Mucosa of descending colon (tissue), 3 donors: ENCODE measurements around the gene SETSIP. TPM values are rescaled to one million over a fixed set of nuclear protein-coding genes. Genes with fewer than 3 reads are reported as not detected.
"Not testable (repeated sequence)": the region's sequence is repeated elsewhere in the genome, so short reads cannot be mapped to it uniquely, and the experiment has no call there.

Experiments
- ATAC-seq: fragments of 200-7000 bp; cut with Tn5 transposase; one replicate; pipeline ENCODE4 v1.9.1; 2020; ENCODE audit warnings: mild to moderate bottlenecking, moderate library complexity
- DNase-seq, 3 donors: peaks; one replicate each; pipeline ENCODE4 v3.0.0-alpha.2; 2020
- H3K36me3 ChIP-seq: fragments of 200-600 bp; one replicate; pipeline ENCODE4 v1.8.0; 2021; ENCODE audit warnings: low read depth, mild to moderate bottlenecking
- H3K4me1 ChIP-seq: fragments of 200-600 bp; one replicate; pipeline ENCODE4 v1.8.0; 2021; ENCODE audit warnings: low read depth, mild to moderate bottlenecking
- H3K4me3 ChIP-seq: fragments of 200-600 bp; one replicate; pipeline ENCODE4 v1.8.0; 2021; ENCODE audit warnings: mild to moderate bottlenecking
- H3K9me3 ChIP-seq: fragments of 200-600 bp; one replicate; pipeline ENCODE4 v1.8.0; 2021; ENCODE audit warnings: mild to moderate bottlenecking
- intact Hi-C, 2 donors: fragments of 100-400 bp; cut with DNase I in 1 of 2; cut with micrococcal nuclease in 1 of 2; formaldehyde crosslinking; loops; one replicate each; pipeline versions ENCODE4 v1.11.0 to v1.11.1; 2022; cut with DNase I, micrococcal nuclease
- total RNA-seq, 3 donors: library from RNA; stranded (reverse); fragmentation: NEBNext Ultra II Directional in 2 of 3; extraction: Animal tissue kit (Norgen Biotek cat#: 25700) in 2 of 3; gene quantifications; one replicate each; pipeline versions ENCODE4 v1.2.1 to v1.2.4, GENCODE V29; 2021 to 2023
- TF ChIP-seq, protein P1 (sequence below): fragments of 200-600 bp; IDR thresholded peaks from one replicate; pipeline ENCODE4 v1.8.0; 2022; ENCODE audit warnings: antibody characterized with exemption, mild to moderate bottlenecking
- donor health status: DM: no; HTN: no; CAD: no; lungs with moderate emphysema.
- donor health status: DM: no; HTN: no; CAD: no.
- donor health status: DM: no; HTN: yes; CAD: no.

Gene SETSIP
- total RNA-seq, 3 donors from 2014 or later = not detected

- TF ChIP-seq, protein P1, sequence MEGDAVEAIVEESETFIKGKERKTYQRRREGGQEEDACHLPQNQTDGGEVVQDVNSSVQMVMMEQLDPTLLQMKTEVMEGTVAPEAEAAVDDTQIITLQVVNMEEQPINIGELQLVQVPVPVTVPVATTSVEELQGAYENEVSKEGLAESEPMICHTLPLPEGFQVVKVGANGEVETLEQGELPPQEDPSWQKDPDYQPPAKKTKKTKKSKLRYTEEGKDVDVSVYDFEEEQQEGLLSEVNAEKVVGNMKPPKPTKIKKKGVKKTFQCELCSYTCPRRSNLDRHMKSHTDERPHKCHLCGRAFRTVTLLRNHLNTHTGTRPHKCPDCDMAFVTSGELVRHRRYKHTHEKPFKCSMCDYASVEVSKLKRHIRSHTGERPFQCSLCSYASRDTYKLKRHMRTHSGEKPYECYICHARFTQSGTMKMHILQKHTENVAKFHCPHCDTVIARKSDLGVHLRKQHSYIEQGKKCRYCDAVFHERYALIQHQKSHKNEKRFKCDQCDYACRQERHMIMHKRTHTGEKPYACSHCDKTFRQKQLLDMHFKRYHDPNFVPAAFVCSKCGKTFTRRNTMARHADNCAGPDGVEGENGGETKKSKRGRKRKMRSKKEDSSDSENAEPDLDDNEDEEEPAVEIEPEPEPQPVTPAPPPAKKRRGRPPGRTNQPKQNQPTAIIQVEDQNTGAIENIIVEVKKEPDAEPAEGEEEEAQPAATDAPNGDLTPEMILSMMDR = no peak
- Histone ChIP-seq H3K4me1 (peaks cover 3% of the 10 kb centered on the region), H3K36me3 (no peaks in the 10 kb centered on the region), H3K4me3 (no peak overlapping the region), H3K9me3 (no peaks in the 10 kb centered on the region)
- ATAC-seq (no peak), DNase-seq (no peak)
- intact Hi-C loops = no loop called here
These were observed 43.7 kb downstream of the SETSIP start for GRCh38 chr1:92031281-92032110.

DNA sequence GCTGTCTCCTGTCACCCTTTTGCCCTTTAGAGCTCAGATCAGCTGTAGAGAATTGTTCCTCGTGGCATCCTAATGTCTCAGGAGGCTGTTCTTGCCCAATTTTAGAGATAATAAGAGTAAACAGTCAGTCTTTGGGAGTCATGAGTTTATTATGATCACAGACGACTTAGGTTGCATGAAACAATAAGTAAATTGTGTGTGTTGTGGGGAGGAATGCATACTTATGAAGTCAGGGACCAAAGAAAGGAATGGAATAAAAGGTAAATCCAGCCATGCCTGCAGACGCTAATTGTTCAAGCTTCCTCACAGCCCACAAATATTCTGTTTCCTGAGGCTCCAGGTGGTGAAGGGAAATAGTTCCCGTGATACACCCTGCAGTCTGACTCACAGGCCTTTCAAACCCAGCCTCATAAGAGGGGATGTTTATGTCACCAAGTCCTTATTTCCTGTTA, 44.5 kb downstream of the SETSIP start:
- Histone ChIP-seq H3K4me1 (peaks cover 3% of the 10 kb centered on the region), H3K9me3 (no peaks in the 10 kb centered on the region), H3K4me3 (no peak overlapping the region), H3K36me3 (no peaks in the 10 kb centered on the region)
- intact Hi-C loops = no loop called here
- TF ChIP-seq, protein P1 = no peak
- ATAC-seq = peak; percentile 71
- no peak for DNase-seq

DNA sequence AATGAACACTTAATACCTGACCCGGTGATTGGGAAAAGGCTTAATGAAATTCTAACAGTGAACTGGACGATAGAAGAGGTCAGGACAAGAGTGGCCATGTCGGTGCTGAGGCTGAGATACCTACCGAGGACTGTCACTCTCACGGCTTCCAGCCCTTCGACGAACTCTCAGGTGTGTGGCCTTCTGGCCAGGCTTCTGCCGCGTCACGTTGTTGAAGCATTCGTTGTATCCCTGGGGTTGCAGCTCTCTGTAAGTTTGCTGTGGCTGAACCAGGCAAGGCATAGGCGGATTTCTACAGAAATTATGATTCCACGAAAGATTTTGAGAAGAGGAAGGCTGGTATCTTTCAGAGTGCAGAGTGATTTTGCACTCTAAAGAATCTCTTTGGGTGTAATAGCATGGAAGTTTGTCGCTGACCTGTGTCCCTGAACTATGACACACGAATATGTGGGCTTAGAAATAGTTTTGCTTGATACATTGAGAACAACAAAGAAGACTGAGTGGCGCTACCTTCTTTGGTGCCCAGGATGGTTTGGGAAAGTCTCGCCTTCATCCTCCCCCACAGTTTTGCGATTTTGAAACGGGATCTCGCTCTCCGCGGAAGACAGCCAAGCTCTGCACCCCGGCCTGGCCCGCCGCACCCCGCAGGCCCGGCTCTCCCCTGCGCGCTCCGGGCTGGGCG, 45.8 kb downstream of the SETSIP start:
- H3K9me3 ChIP-seq = no peaks in the 10 kb centered on the region
- no peaks in the 10 kb centered on the region for H3K36me3 ChIP-seq
- DNase-seq (no peak), ATAC-seq (no peak)
- peaks cover 3% of the 10 kb centered on the region for H3K4me1 ChIP-seq
- TF ChIP-seq, protein P1 = no peak
- H3K4me3 ChIP-seq = no peak overlapping the region
- intact Hi-C loops = no loop called here

DNA sequence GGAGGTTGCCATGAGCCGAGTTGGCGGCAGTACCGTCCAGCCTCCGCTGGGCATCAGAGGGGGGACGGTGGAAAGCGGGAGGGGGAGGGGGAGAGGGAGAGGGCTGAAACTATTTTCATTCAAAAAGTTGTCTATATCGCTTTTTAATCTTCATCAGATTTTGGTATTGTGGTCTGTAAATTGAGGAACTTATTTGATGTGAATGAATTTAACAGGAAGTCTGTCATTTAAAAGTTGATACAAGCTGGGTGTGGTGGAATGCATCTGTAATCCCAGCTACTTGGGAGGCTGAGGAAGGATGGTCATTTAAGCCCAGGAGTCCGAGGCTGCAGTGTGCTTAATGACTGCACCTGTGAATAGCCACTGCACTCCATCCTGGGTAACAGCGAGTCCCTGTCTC, 48.4 kb downstream of the SETSIP start:
- intact Hi-C loops = no loop called here
- no peaks in the 10 kb centered on the region for H3K36me3 ChIP-seq
- H3K4me1 ChIP-seq = peaks cover 3% of the 10 kb centered on the region
- DNase-seq (no peak), ATAC-seq (no peak)
- H3K4me3 ChIP-seq = no peak overlapping the region
- H3K9me3 ChIP-seq = no peaks in the 10 kb centered on the region
- TF ChIP-seq, protein P1 = no peak

GRCh38 chr1:92026042-92026441, 49.2 kb downstream of the SETSIP start:
- H3K9me3 ChIP-seq, ATAC-seq, intact Hi-C loops, H3K4me1 ChIP-seq, H3K4me3 ChIP-seq, DNase-seq, H3K36me3 ChIP-seq: not testable (repeated sequence)

Other genes with a start within 250 kb of the SETSIP start
- 10 to 100 TPM; 11.6 to 89.7 (median 21.1) TPM for gene TGFBR3, start 189.3 kb downstream of the SETSIP start, total RNA-seq
- gene BRDT, start 126.0 kb downstream of the SETSIP start, total RNA-seq = not detected
- under 1 TPM in 1 of 3 donors, not detected in 2; 0.60 TPM for gene EPHX4, start 45.4 kb downstream of the SETSIP start, total RNA-seq
- gene BTBD8, start 4.9 kb upstream of the SETSIP start, total RNA-seq = 1 to 10 TPM; 3.5 to 8.0 (median 7.1) TPM
- not detected for gene C1orf146, start 142.5 kb upstream of the SETSIP start, total RNA-seq
- gene GLMN, start 223.6 kb upstream of the SETSIP start, total RNA-seq = 1 to 10 TPM; 5.9 to 7.1 (median 6.8) TPM
- 10 to 100 TPM; 17.1 to 33.5 (median 22.6) TPM for gene RPAP2, start 223.6 kb upstream of the SETSIP start, total RNA-seq